ENCODE results near the gene ANGPTL3.

The ANGPTL3 gene

GRCh38 chr1:62637392-62638105 is 40.2 kb downstream of the ANGPTL3 start:
- DNase-seq, result no peak

DNA sequence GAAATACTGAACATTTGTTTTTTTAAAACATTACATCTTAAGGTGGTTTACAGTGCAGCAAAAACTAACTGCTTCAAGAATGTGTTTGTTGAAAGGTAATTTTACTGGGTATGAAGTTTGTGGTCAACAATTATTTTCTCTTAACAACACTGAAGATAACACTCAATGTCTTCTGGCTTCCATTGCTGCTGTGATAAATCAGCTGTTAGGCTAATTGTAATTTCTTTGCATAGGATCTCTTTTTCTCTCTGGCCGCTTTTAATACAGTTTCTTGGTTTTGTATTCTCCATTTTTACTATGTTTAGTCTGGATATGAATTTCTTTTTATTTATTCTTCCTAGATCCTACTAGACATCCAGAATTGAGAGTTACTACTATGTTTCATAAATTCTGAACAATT is 46.0 kb downstream of the ANGPTL3 start:
- no peak for DNase-seq

- DNase-seq, result no peak
Observed at GRCh38 chr1:62652387-62652786, 55.1 kb downstream of the ANGPTL3 start.

DNA sequence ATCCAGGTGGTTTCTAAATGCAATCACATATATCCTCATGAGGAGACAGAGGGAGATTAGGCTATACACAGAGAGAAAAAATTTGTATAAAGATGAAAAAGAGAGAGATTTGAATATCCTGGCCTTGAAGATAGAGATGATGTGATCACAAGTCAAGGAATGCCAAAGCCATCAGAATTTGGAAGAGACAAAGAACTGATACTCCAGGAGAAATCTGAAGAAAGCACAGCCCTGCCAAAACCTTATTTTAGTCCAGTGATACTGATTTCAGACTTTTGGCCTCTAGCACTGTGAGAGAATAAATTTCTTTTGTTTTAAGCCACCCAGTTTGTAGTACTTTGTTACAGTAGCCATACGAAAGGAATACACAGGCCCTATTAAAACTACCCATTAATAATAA is 57.4 kb downstream of the ANGPTL3 start:
- DNase-seq, result no peak

Data from NCI-H526 (cell line).